ENCODE measurements around the gene GPAT2.
"Not testable (repeated sequence)": the region's sequence is repeated elsewhere in the genome, so short reads cannot be mapped to it uniquely, and the experiment has no call there.

The GPAT2 gene

GRCh38 chr2:96034792-96035191 is at the start of gene GPAT2:
TSS of gene GPAT2 (minus strand) at chr2:96034916. CDS start at chr2:96032359, 2,557 bp downstream.
- not testable (repeated sequence) for DNase-seq (ENCODE audit: low read depth); H3K4me3 ChIP-seq (ENCODE audit: low read length); H3K36me3 ChIP-seq (ENCODE audit: control insufficient read depth, insufficient read depth, low read length, severe bottlenecking); H3K9me3 ChIP-seq (ENCODE audit: control insufficient read depth, low read length); H3K9ac ChIP-seq (ENCODE audit: low read length); H3K27me3 ChIP-seq (replicated peaks; ENCODE audit: control insufficient read depth, insufficient read depth, low read length); H3K4me1 ChIP-seq (ENCODE audit: control insufficient read depth, insufficient read depth, low read length)

- no peak for DNase-seq (ENCODE audit: low read depth)
- H3K4me1 ChIP-seq (ENCODE audit: control insufficient read depth, insufficient read depth, low read length) = peaks cover 9% of the 10 kb centered on the region
- no peak overlapping the region for H3K4me3 ChIP-seq (ENCODE audit: low read length)
- peaks cover 4% of the 10 kb centered on the region for H3K9me3 ChIP-seq (ENCODE audit: control insufficient read depth, low read length)
- H3K36me3 ChIP-seq (ENCODE audit: control insufficient read depth, insufficient read depth, low read length, severe bottlenecking) = no peaks in the 10 kb centered on the region
- H3K9ac ChIP-seq (ENCODE audit: low read length) = no peak overlapping the region
- H3K27me3 ChIP-seq (replicated peaks; ENCODE audit: control insufficient read depth, insufficient read depth, low read length) = peaks cover 9% of the 10 kb centered on the region
Observed at GRCh38 chr2:96083989-96084857, 49.5 kb upstream of the GPAT2 start.

- no peaks in the 10 kb centered on the region for H3K36me3 ChIP-seq (ENCODE audit: control insufficient read depth, insufficient read depth, low read length, severe bottlenecking)
- peaks cover 4% of the 10 kb centered on the region for H3K9me3 ChIP-seq (ENCODE audit: control insufficient read depth, low read length)
- peaks cover 15% of the 10 kb centered on the region for H3K4me1 ChIP-seq (ENCODE audit: control insufficient read depth, insufficient read depth, low read length)
- H3K27me3 ChIP-seq (replicated peaks; ENCODE audit: control insufficient read depth, insufficient read depth, low read length) = peaks cover 4% of the 10 kb centered on the region
- DNase-seq (ENCODE audit: low read depth) = no peak
- H3K4me3 ChIP-seq (ENCODE audit: low read length) = no peak overlapping the region
- no peak overlapping the region for H3K9ac ChIP-seq (ENCODE audit: low read length)
Observed at GRCh38 chr2:96083064-96083939, 48.6 kb upstream of the GPAT2 start.

- peaks cover 15% of the 10 kb centered on the region for H3K4me1 ChIP-seq (ENCODE audit: control insufficient read depth, insufficient read depth, low read length)
- no peaks in the 10 kb centered on the region for H3K36me3 ChIP-seq (ENCODE audit: control insufficient read depth, insufficient read depth, low read length, severe bottlenecking)
- DNase-seq (ENCODE audit: low read depth) = no peak
- peaks cover 4% of the 10 kb centered on the region for H3K9me3 ChIP-seq (ENCODE audit: control insufficient read depth, low read length)
- no peak overlapping the region for H3K4me3 ChIP-seq (ENCODE audit: low read length)
- H3K9ac ChIP-seq (ENCODE audit: low read length) = no peak overlapping the region
- no peaks in the 10 kb centered on the region for H3K27me3 ChIP-seq (replicated peaks; ENCODE audit: control insufficient read depth, insufficient read depth, low read length)
Observed at GRCh38 chr2:96082211-96083063, 47.7 kb upstream of the GPAT2 start.

- Histone ChIP-seq H3K9ac (ENCODE audit: low read length) (no peak overlapping the region), H3K4me3 (ENCODE audit: low read length) (no peak overlapping the region), H3K36me3 (ENCODE audit: control insufficient read depth, insufficient read depth, low read length, severe bottlenecking) (no peaks in the 10 kb centered on the region), H3K4me1 (ENCODE audit: control insufficient read depth, insufficient read depth, low read length) (peaks cover 15% of the 10 kb centered on the region), H3K9me3 (ENCODE audit: control insufficient read depth, low read length) (peaks cover 14% of the 10 kb centered on the region), H3K27me3 (replicated peaks; ENCODE audit: control insufficient read depth, insufficient read depth, low read length) (no peaks in the 10 kb centered on the region)
- no peak for DNase-seq (ENCODE audit: low read depth)
Observed at GRCh38 chr2:96081042-96081441, 46.3 kb upstream of the GPAT2 start.

- DNase-seq (ENCODE audit: low read depth) = no peak
- peaks cover 12% of the 10 kb centered on the region for H3K4me1 ChIP-seq (ENCODE audit: control insufficient read depth, insufficient read depth, low read length)
- H3K36me3 ChIP-seq (ENCODE audit: control insufficient read depth, insufficient read depth, low read length, severe bottlenecking) = no peaks in the 10 kb centered on the region
- H3K9me3 ChIP-seq (ENCODE audit: control insufficient read depth, low read length) = peaks cover 20% of the 10 kb centered on the region
- no peak overlapping the region for H3K9ac ChIP-seq (ENCODE audit: low read length)
- H3K4me3 ChIP-seq (ENCODE audit: low read length) = no peak overlapping the region
- peaks cover 9% of the 10 kb centered on the region for H3K27me3 ChIP-seq (replicated peaks; ENCODE audit: control insufficient read depth, insufficient read depth, low read length)
Observed at GRCh38 chr2:96075199-96075771, 40.6 kb upstream of the GPAT2 start.

GRCh38 chr2:96074156-96074555 is 39.4 kb upstream of the GPAT2 start:
- no peak for DNase-seq (ENCODE audit: low read depth)
- Histone ChIP-seq H3K27me3 (replicated peaks; ENCODE audit: control insufficient read depth, insufficient read depth, low read length) (peaks cover 9% of the 10 kb centered on the region), H3K9me3 (ENCODE audit: control insufficient read depth, low read length) (peaks cover 20% of the 10 kb centered on the region), H3K4me3 (ENCODE audit: low read length) (no peak overlapping the region), H3K4me1 (ENCODE audit: control insufficient read depth, insufficient read depth, low read length) (peaks cover 5% of the 10 kb centered on the region), H3K36me3 (ENCODE audit: control insufficient read depth, insufficient read depth, low read length, severe bottlenecking) (no peaks in the 10 kb centered on the region), H3K9ac (ENCODE audit: low read length) (no peak overlapping the region)

- peaks cover 9% of the 10 kb centered on the region for H3K27me3 ChIP-seq (replicated peaks; ENCODE audit: control insufficient read depth, insufficient read depth, low read length)
- peaks cover 20% of the 10 kb centered on the region for H3K9me3 ChIP-seq (ENCODE audit: control insufficient read depth, low read length)
- DNase-seq (ENCODE audit: low read depth) = no peak
- no peaks in the 10 kb centered on the region for H3K4me1 ChIP-seq (ENCODE audit: control insufficient read depth, insufficient read depth, low read length)
- H3K4me3 ChIP-seq (ENCODE audit: low read length) = no peak overlapping the region
- no peaks in the 10 kb centered on the region for H3K36me3 ChIP-seq (ENCODE audit: control insufficient read depth, insufficient read depth, low read length, severe bottlenecking)
- H3K9ac ChIP-seq (ENCODE audit: low read length) = no peak overlapping the region
Observed at GRCh38 chr2:96073170-96073775, 38.6 kb upstream of the GPAT2 start.

- DNase-seq (ENCODE audit: low read depth) = no peak
- Histone ChIP-seq H3K4me1 (ENCODE audit: control insufficient read depth, insufficient read depth, low read length) (no peaks in the 10 kb centered on the region), H3K36me3 (ENCODE audit: control insufficient read depth, insufficient read depth, low read length, severe bottlenecking) (no peaks in the 10 kb centered on the region), H3K4me3 (ENCODE audit: low read length) (no peak overlapping the region), H3K27me3 (replicated peaks; ENCODE audit: control insufficient read depth, insufficient read depth, low read length) (peaks cover 9% of the 10 kb centered on the region), H3K9me3 (ENCODE audit: control insufficient read depth, low read length) (peaks cover 20% of the 10 kb centered on the region), H3K9ac (ENCODE audit: low read length) (no peak overlapping the region)
Observed at GRCh38 chr2:96072746-96073145, 38.0 kb upstream of the GPAT2 start.

- H3K4me1 ChIP-seq (ENCODE audit: control insufficient read depth, insufficient read depth, low read length); H3K27me3 ChIP-seq (replicated peaks; ENCODE audit: control insufficient read depth, insufficient read depth, low read length); H3K9ac ChIP-seq (ENCODE audit: low read length); H3K36me3 ChIP-seq (ENCODE audit: control insufficient read depth, insufficient read depth, low read length, severe bottlenecking); DNase-seq (ENCODE audit: low read depth); H3K4me3 ChIP-seq (ENCODE audit: low read length): not testable (repeated sequence)
- peaks cover 18% of the 10 kb centered on the region for H3K9me3 ChIP-seq (ENCODE audit: control insufficient read depth, low read length)
Observed at GRCh38 chr2:96071977-96072491, 37.3 kb upstream of the GPAT2 start.
